MCF 10A (cell line): ENCODE data around the gene CBARP. TPM values are rescaled to one million over a fixed set of nuclear protein-coding genes. Genes with fewer than 3 reads are reported as not detected.

ENCODE experiments used
- BruUV-seq: library from RNA; stranded (reverse); fragments of 400-500 nt; replicated peaks from 2 replicates; lab custom pipeline; 2021; lab: Mats Ljungman, UMichigan
- CTCF ChIA-PET: fragments of 300-600 bp; sonication (Branson Sonifier 250); formaldehyde crosslinking; extraction: SDS; loops from one replicate; lab custom pipeline; 2021; ENCODE audit warnings: antibody characterized with exemption, inconsistent platforms; lab: Yijun Ruan, JAX
- POLR2A ChIA-PET: fragments of 300-600, 350-650 bp; sonication (Branson Sonifier 250); formaldehyde crosslinking; extraction: SDS; loops from one replicate; lab custom pipeline; 2020; ENCODE audit warnings: antibody characterized with exemption, inconsistent platforms; lab: Yijun Ruan, JAX
- DNase-seq: peaks from one replicate; pipeline ENCODE4 v3.0.0-alpha.2; 2018; ENCODE audit not compliant: unreplicated experiment
- H3K27ac Mint-ChIP-seq: one replicate; pipeline ENCODE4 v1.8.0; 2022; ENCODE audit warnings: mild to moderate bottlenecking, low read depth, mixed read lengths; ENCODE audit not compliant: unreplicated experiment
- H3K27me3 Mint-ChIP-seq: one replicate; pipeline ENCODE4 v1.8.0; 2022; ENCODE audit warnings: mixed read lengths; ENCODE audit not compliant: insufficient read depth, unreplicated experiment
- H3K36me3 Mint-ChIP-seq: one replicate; pipeline ENCODE4 v1.8.0; 2022; ENCODE audit warnings: mild to moderate bottlenecking, moderate library complexity, mixed read lengths; ENCODE audit not compliant: insufficient read depth, unreplicated experiment
- H3K4me1 Mint-ChIP-seq: one replicate; pipeline ENCODE4 v1.8.0; 2022; ENCODE audit warnings: mixed read lengths; ENCODE audit not compliant: insufficient read depth, unreplicated experiment
- H3K4me3 Mint-ChIP-seq: one replicate; pipeline ENCODE4 v1.8.0; 2022; ENCODE audit warnings: mild to moderate bottlenecking, moderate library complexity, mixed read lengths; ENCODE audit not compliant: unreplicated experiment
- H3K9me3 Mint-ChIP-seq: one replicate; pipeline ENCODE4 v1.8.0; 2022; ENCODE audit warnings: mixed read lengths; ENCODE audit not compliant: unreplicated experiment
- intact Hi-C: fragments of 100-400 bp; cut with micrococcal nuclease; formaldehyde crosslinking; loops from 2 replicates; pipeline ENCODE4 v1.14.1; 2022
- total RNA-seq: library from RNA; stranded (reverse); gene quantifications from 2 replicates; pipeline ENCODE4 v1.2.3, GENCODE V29; 2022
- TF ChIP-seq, protein P1 (sequence below): fragments of 200-600 bp; IDR thresholded peaks from one replicate; pipeline ENCODE4 v1.8.0; 2022; ENCODE audit warnings: antibody characterized with exemption, mild to moderate bottlenecking; ENCODE audit not compliant: unreplicated experiment

Gene CBARP
- total RNA-seq, 1 experiment from 2014 or later, result 7.0 TPM

DNA sequence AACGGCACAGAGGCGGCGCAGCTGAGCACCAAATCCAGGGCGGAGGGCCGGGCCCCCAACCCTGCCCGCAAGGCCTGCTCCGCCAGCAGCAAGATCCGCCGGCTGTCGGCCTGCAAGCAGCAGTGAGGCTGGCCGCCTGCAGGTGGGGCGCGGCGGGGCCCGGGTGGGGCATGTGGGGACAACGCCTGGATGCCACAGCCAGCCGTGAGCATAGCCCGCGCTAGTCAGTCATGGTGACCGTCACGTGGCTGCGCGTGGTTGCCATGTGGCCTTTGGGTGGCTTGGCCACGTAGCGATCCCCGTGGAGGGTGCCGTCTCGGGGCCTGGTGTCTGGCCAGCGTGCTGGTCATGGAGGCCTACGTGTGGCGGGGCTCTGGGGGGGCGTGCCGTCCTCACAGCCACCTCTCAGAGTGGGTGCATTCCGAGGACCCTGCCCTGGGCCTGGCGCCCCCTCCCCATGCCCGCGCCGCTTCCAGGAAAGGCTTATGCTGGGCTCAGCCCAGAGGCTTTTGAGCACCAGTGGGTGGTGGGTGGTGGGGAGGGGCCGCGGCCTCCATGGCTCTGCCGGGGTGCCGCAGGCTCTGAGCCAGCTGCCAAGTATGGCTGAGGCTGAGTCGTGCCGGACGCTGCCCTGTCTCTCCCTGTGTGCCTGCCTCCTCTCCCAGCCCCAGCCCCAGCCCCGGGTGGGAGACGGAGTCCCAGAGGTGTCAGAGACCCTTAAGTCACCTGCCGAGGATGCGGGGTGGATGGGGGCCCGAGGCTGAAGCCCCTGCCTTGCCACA is 11.1 kb downstream of the CBARP start:
- intact Hi-C loops, result no loop called here
- Mint-ChIP-seq H3K4me3 (no peak overlapping the region), H3K9me3 (no peaks in the 10 kb centered on the region), H3K4me1 (peaks cover 4% of the 10 kb centered on the region), H3K27ac (no peak overlapping the region), H3K27me3 (no peaks in the 10 kb centered on the region), H3K36me3 (peaks cover 6% of the 10 kb centered on the region)
- TF ChIP-seq, protein P1, sequence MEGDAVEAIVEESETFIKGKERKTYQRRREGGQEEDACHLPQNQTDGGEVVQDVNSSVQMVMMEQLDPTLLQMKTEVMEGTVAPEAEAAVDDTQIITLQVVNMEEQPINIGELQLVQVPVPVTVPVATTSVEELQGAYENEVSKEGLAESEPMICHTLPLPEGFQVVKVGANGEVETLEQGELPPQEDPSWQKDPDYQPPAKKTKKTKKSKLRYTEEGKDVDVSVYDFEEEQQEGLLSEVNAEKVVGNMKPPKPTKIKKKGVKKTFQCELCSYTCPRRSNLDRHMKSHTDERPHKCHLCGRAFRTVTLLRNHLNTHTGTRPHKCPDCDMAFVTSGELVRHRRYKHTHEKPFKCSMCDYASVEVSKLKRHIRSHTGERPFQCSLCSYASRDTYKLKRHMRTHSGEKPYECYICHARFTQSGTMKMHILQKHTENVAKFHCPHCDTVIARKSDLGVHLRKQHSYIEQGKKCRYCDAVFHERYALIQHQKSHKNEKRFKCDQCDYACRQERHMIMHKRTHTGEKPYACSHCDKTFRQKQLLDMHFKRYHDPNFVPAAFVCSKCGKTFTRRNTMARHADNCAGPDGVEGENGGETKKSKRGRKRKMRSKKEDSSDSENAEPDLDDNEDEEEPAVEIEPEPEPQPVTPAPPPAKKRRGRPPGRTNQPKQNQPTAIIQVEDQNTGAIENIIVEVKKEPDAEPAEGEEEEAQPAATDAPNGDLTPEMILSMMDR, result no peak
- no TSS peak for BruUV-seq
- DNase-seq, result no peak
- POLR2A ChIA-PET, result interaction anchor here (0.7 to 1.4 kb wide), 2 partner anchors 10 to 1200 kb away, joined by 3 to 7 read pairs; no protein-coding TSS in a partner anchor
- CTCF ChIA-PET, result no interaction called here

DNA sequence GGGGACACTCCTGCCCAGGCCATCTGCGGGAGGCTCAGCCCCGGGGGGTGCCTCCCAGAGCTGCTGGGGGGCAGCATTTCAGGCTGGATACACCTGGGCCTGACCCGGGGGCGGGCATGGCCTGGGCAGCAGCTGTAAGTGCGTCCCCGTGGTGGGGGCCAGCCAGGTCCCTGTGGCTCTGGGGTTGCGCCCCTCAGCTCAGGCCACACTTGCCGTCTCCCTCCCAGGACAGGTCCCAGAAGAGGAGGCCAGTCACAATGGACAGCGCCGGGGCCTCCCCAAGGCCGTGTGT is 11.6 kb downstream of the CBARP start:
- CTCF ChIA-PET, result interaction anchor here (1.4 kb wide), 1 partner anchor 18 kb away, joined by 7 read pairs; no protein-coding TSS in a partner anchor
- H3K36me3 Mint-ChIP-seq, result peaks cover 8% of the 10 kb centered on the region

DNA sequence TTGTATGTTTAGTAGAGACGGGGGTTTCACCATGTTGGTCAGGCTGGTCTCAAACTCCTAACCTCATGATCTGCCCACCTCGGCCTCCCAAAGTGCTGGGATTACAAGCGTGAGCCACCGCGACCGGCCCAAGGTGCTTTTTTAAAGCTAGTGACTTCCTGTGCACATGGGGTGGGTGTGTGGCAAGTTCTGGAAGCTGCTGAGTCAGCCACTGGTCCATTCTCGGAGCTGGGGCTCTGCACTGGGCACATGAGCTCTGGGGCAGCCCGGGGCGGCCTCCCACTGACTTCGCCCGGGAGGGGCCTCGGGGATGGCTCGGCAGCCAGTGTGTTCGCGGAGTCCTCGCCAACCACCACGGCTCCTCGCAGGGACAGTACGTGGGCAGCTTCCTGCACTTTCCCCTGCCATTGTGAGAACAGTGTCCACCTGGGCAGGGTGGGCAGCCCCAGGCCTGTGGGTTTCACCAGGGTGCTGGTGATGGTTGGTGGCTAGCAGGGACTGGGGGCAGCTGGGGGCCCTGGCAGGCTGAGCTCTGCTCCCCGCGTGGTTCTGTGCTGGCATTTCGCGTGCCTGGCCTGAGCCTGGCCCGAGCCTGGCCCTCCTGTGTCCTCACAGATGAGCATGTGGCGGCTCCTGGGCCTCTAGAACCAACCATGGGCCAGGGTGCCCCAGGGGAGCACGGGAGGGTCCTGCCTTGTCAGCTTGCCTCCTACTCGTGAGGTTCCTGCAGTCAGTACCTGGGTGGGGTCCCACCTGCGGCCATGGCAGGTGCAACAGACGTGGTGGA is 12.2 kb downstream of the CBARP start:
- no peaks in the 10 kb centered on the region for H3K9me3 Mint-ChIP-seq
- no peak overlapping the region for H3K27ac Mint-ChIP-seq
- H3K36me3 Mint-ChIP-seq, result peaks cover 13% of the 10 kb centered on the region
- TF ChIP-seq, protein P1, result no peak
- no TSS peak for BruUV-seq
- no peaks in the 10 kb centered on the region for H3K27me3 Mint-ChIP-seq
- intact Hi-C loops, result no loop called here
- no peaks in the 10 kb centered on the region for H3K4me1 Mint-ChIP-seq
- no peak overlapping the region for H3K4me3 Mint-ChIP-seq
- no peak for DNase-seq
- ChIA-PET CTCF (interaction anchor here (0.7 to 1.4 kb wide), 2 partner anchors 19 to 177 kb away, joined by 3 to 7 read pairs; no protein-coding TSS in a partner anchor), POLR2A (interaction anchor here (0.6 to 1.4 kb wide), 3 partner anchors 9 to 70 kb away, joined by 4 to 7 read pairs (median 4); no protein-coding TSS in a partner anchor)

More for the DNA sequence above, 11.6 kb downstream of the CBARP start:
- TF ChIP-seq, protein P1, result no peak
- Mint-ChIP-seq H3K9me3 (no peaks in the 10 kb centered on the region), H3K27ac (no peak overlapping the region), H3K4me1 (no peaks in the 10 kb centered on the region), H3K4me3 (no peak overlapping the region), H3K27me3 (no peaks in the 10 kb centered on the region)
- no peak for DNase-seq
- intact Hi-C loops, result no loop called here
- no TSS peak for BruUV-seq
- POLR2A ChIA-PET, result interaction anchor here (0.8 to 1.4 kb wide), 2 partner anchors 10 to 71 kb away, joined by 4 to 7 read pairs; no protein-coding TSS in a partner anchor

DNA sequence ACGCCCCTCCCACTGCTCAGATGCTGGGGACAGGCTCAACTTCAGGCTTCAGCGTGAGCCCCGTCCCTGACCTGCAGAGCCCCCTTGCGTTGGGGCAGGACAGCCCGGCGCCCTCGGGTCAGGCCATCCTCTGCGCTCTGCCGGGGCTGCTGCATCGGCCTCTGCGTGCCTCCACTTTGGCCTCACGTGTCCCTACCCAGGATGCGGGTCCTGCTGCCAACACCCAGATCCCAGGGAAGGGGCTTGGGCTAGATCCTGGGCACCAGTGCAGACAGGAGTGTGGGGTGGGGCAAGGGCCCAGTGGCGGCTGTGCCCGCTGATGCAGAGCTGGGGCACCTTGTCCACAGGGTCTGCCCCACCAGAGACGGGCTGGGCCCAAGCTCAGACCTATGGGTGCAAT is 13.0 kb downstream of the CBARP start:
- Mint-ChIP-seq H3K4me1 (no peaks in the 10 kb centered on the region), H3K27me3 (no peaks in the 10 kb centered on the region), H3K36me3 (peaks cover 18% of the 10 kb centered on the region), H3K27ac (no peak overlapping the region), H3K4me3 (no peak overlapping the region), H3K9me3 (no peaks in the 10 kb centered on the region)
- no peak for DNase-seq
- no TSS peak for BruUV-seq
- TF ChIP-seq, protein P1, result no peak
- ChIA-PET POLR2A (interaction anchor here (0.6 to 1.4 kb wide), 2 partner anchors 8 to 16 kb away, joined by 4 to 7 read pairs; no protein-coding TSS in a partner anchor), CTCF (interaction anchor here (0.7 to 1.4 kb wide), 2 partner anchors 20 to 178 kb away, joined by 3 to 7 read pairs; no protein-coding TSS in a partner anchor)
- intact Hi-C loops, result no loop called here
